ENCODE measurements around the gene HMGN1. TPM values are rescaled to one million over a fixed set of nuclear protein-coding genes. Genes with fewer than 3 reads are reported as not detected.
"Not testable (repeated sequence)": the region's sequence is repeated elsewhere in the genome, so short reads cannot be mapped to it uniquely, and the experiment has no call there.

Gene HMGN1, protein sequence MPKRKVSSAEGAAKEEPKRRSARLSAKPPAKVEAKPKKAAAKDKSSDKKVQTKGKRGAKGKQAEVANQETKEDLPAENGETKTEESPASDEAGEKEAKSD
- 100 to 1,000 TPM; 515 to 870 (median 714) TPM for polyA plus RNA-seq (ENCODE audit: insufficient read length in 4 of 4)

DNA sequence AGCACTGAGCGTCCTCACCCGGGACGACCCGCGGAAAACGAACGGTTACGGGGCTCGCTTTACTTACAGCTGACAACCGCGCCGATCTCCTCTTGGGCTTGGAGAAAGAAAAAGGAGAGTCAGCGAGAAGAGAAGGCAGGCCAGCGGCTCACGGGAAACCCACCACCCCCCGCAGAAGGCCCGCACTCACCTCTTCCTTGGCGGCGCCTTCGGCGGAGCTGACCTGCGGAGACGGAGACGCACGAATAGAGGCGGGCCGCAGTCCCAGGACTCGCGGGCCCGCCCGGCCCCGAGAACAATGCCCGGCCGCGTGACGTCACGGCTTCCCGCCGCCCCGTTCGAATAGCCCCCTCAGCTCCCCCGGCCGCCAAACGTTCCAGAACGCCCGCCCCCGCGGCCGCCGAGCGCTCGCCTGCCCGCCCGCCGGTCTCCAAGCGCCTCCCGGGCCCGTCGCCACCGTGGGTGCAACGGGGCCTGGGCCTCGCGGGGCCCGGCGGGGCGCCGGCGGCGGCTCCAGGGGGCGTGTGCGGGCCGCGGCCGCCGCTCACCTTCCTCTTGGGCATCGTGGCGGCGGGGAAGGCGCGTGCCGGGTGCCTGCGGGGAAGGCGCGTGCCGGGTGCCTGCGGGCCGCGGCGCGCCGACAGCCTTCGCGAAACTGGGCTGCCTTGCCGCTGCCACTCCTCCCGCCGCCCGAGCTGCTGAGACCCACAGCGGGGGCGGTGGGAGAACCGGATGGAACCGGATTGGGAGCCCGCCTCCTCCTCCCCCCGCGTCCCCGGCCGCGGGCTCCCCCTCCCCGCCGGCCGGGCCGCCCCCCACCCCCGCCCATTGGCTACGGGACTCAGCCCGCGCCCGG lies at the start of gene HMGN1:
Gene HMGN1, minus strand, starts transcription at position 734 of the 856 bp plus-strand sequence. Its CDS starts 171 bp downstream, at position 563.
- DNase-seq (ENCODE audit: low read depth in 4 of 4, low spot score in 3 of 4), result peak in 3 of 4 donors; percentile 81 to 82 (median 82)

DNA sequence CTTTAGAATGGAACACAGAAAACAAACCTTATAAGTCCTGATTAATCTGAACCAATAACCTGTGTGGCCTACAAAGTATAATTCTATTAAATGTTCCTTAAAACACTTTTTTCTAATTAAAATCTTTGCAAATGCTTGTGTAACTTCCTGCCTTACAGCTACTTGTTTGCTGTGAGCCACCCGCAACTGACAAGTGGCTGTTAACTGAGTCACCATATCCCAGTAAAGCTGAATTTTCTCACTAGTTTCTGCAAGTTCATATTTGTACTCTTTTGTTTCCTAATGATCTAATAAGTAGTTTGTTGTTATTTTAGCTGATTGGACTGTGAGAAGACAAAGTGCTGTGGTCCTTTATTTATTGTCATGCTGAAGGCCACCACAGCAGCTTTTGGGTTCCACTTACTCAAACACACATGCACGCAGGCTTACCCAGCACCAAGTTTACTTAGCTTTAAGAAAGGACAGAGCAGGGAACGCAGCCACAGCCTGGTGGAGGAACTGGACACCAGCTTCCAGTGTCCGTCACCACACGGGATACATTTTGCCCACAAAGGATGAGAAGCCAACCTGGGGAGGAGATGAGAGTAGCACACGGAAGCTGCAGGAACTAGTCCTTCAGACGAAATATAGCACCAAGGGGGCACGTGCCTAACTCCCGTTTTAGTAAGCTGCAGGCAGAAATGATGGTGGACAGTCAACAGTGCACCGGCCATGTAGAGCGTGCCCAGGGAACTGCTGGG lies 48.9 kb upstream of the HMGN1 start:
- DNase-seq (ENCODE audit: low read depth in 4 of 4, low spot score in 3 of 4), result no peak

DNA sequence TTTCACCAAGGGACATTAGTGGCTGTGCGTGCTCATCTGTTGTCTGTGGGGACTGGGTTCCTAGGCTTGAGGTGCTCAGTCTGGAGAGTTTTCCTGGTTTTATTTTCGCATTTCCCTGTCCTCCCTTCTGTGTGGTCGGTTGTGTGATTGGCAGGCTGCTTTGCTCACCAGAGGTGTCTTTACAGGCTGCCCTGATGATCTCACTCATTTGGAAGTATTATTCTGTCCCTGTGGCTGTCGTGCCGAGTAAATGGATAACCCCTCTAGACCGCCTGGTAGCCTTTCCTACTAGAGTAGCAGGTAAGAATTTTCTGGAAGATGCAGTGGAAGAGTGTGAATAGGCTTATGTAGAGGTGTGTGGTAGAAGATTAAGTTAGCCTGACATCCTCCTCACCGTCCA lies 44.1 kb upstream of the HMGN1 start:
- no peak for DNase-seq (ENCODE audit: low read depth in 4 of 4, low spot score in 3 of 4)

DNA sequence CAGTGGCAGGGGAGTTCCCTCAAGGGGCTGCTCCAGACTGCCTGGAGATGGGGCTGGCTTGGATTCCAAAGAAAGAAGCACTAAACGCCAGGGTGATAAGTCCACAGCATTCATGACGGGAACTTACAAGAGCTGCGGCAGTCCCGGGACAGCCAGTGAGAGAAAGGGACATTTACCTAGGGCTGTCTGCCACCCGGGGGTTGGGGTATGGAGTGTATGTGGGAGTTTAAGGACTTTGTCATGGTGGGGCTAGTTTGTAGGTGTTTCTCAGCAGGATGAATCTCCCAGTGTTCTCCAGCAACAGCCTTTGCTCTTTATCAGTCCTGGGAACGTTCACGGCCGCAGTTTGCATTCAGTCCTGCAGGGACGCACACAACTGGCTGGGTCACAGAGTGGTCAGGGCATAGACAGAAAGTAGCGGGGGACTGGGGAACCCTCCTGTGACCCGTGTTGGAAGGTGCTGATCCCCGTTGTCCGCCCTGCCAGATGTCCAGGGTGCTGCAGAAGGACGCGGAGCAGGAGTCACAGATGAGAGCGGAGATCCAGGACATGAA lies 41.4 kb upstream of the HMGN1 start:
- DNase-seq (ENCODE audit: low read depth in 4 of 4, low spot score in 3 of 4), result no peak

DNA sequence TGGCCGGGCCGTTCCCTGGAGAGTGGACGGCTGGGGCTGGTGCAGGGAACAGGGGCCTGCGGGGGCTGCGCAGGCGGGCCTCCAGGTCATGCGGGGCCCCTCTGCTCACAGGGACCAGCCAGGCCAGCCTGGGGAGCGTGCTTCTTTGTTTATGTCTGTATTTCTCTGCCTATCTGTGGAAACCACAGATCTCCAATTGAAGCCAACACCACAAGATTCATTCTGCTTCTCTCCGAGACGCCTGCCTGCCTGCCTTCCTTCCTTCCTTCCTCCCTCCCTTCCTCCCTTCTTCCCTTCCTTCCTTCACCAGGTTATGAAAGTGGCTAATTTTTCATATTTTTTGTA lies 39.9 kb upstream of the HMGN1 start:
- no peak for DNase-seq (ENCODE audit: low read depth in 4 of 4, low spot score in 3 of 4)

DNA sequence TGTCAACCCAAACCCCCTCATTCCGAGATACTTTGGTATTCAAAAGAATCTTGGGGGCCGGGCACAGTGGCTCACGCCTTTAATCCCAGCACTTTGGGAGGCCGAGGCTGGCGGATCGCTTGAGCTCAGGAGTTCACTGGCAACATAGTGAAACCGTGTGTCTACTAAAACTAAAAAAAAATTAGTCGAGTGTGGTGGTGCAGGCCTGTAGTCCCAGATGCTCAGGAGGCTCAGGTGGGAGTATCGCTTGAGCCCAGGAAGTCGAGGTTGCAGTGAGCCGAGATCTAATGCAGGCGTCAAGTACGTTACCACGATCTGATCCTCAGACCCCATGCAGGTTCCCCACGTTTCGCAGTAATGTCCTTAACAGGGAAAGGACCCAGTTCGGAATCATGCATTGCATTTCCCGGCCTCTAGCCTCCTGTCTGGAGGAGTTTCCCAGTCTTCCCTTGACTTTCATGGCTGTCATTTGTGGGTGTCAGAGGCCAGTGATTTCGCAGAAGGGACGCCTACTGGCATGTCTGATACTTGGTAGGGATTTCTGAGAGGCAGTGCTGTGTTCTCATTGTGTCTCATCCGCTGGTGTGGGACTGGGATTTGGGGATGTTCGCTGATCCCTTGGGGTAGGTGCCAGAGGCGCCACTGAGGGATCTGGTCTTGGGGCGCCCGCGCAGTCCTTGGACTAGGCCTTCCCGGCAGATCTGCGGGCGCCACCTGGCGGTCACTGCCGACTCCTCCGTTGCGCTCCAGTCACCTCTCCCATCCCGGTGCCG lies 39.3 kb upstream of the HMGN1 start:
- DNase-seq (ENCODE audit: low read depth in 4 of 4, low spot score in 3 of 4), result peak in 3 of 4 donors; percentile 61 to 72 (median 71)

DNA sequence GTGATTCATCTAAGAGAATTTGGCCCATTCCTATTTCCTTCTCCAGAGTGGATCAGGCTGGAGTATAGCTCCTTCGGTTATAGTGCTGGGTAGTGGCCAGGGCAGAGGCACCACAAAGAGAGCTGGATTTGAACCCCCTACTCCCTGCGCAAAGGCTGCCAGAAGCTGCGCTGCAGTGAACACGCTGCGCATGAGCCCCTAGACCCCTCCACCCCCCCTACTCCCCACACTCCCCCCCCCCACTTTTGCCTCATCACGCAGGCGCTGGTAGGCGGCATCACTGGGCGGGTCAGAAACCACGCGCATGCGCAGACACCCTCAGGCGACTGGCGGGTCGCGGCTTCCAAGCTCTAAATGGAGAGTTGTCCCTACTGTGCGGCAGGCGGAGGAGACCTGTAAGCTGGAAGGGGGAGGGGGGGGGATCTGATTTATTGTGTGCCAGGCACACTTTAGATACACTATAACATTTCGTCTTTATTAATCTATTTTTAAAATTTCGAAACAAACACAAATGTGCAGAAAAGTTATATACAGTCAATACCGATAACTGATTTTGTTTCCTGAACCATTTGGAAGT lies 38.7 kb upstream of the HMGN1 start:
- peak; percentile 67 to 79 (median 76) for DNase-seq (ENCODE audit: low read depth in 4 of 4, low spot score in 3 of 4)

DNA sequence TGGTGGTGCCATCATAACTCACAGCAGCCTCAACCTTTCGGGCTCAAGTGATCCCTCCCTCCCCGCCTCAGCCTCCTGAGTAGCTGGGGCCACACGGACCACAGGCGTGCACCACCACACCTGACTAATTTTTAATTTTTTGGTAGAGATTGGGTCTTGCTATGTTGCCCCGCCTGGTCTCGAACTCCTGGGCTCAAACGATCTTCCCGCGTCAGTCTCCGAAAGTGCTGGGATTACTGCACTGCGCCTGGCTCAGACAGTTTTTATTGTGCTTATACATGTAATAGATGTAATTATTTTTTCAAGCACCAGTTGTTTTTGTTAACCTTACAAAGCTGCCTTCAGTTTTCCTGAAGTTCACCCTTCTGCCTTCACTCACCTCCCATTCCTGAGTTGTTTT lies 38.0 kb upstream of the HMGN1 start:
- no peak for DNase-seq (ENCODE audit: low read depth in 4 of 4, low spot score in 3 of 4)

DNA sequence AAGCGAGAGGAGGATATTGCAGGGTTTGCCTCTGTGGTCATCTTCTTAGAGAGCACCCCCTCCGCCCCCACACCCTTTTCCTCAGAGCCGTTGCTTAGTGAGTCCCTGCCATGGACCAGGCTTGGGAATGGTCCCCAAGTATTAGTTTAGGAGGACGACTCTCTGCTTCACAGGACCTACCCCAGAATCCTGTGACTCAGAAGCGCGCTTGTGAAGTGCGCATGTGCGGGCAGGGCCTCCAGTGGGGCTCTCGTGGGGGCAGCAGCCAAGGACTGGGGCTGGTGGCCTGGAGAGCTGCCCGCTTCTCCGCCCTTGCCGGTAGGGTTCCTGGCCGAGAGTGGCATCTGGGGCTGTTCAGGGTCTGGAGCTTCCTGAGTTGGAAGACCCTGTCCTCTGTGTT lies 37.3 kb upstream of the HMGN1 start:
- DNase-seq (ENCODE audit: low read depth in 4 of 4, low spot score in 3 of 4), result no peak

DNA sequence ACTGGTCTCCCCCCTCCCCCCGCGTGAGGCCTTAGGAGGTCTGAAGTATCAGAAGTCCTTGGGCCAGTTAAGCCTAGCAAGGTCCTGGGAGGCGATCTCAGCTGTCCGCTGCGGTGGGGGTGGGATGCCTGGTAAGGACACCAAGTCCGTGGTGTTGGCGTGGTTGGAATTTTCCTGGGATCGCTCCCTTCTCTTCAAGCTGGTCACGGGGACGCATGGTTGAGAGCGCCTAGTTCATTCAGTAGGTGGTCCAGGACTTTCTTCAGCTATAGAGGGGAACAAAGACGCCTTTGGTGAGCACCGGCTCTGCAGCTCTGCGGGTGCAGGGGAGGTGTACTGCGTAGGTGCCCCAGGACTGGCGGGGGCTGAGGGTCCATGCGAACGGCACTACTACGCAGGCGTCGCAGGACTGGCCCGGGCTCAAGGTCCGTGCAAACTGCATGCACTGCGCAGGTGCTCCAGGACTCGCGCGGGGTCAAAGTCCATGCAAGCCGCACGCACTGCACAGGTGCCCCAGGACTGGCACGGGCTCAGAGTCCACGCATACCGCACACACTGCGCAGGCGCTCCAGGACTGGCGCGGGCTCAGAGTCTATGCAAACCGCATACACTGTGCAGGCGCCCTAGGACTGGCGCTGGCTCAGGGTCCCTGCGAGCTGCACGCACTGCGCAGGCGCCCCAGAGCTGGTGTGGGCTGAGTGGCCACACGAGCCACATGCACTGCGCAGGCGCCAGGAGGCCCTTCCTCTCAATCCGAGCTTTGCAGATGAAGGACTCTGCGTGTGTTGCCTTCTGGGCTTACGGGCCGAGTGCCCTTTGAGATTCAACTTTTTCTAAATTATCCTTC lies 36.6 kb upstream of the HMGN1 start:
- peak in 2 of 4 donors; percentile 59 to 73 for DNase-seq (ENCODE audit: low read depth in 4 of 4, low spot score in 3 of 4)

DNA sequence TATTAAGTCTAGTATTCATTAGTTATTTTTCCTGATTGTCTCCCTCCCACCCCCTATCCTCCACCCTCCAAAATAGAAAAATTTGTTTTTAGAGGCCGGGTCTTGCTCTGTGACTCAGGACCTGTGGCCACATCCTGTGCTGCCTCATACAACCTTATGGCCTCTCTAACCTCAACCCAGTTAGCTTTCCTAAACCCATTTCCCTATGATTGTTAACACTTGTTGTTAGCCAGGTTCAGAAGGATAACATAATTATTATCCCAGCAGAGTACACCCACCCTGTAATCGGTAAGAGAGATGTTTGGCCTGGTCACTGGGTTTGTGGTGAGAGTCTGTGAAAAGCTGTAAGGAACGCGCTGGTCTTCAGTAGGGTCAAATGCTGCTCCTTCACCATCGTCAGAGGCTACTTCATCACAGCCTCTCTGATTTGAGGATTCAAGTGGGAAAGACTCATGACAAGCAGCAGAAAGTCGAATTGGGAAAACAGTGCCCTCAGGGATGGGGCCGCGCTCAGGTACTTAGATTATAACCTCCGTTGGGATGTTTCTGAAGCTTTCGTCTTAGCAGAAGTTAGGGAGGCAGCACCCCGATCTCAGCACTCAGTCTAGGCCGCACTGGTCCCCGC lies 35.9 kb upstream of the HMGN1 start:
- no peak for DNase-seq (ENCODE audit: low read depth in 4 of 4, low spot score in 3 of 4)

DNA sequence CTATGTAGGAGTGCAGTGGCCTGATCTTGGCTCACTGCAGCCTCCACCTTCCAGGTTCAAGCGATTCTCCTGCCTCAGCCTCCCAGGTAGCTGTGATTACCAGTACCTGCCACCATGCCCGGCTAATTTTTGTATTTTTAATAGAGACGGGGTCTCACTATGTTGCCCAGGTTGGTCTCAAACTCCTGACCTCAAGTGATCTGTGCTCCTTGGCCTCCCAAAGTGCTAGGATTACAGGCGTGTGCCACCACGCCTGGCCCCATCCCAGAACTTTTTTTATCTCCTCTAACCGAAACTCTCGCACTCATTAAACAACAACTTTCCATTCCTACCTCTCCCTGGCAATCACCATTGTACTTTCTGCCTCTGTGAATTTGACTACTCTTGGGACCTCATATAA lies 33.2 kb upstream of the HMGN1 start:
- not testable (repeated sequence) for DNase-seq (ENCODE audit: low read depth in 4 of 4, low spot score in 3 of 4)

DNA sequence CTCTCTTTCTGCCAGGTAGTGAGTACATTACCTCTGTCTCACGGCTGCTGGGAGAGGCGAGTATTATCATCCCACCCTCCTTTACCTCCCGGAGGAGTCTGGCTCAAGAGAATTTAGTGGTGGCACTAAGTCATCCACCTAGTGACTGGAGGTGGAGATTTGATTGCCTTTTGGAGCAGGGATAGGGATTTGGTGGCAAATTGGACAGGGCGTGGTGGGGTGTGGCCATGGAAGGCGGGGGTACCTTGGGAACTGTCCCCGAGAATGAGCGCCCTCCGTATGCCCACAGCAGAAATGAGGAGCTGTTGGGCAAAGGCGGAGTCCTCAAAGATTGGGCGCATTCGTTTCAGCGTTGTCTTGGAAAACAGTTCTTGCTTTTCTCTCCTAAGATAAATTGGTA lies 32.1 kb upstream of the HMGN1 start:
- no peak for DNase-seq (ENCODE audit: low read depth in 4 of 4, low spot score in 3 of 4)

DNA sequence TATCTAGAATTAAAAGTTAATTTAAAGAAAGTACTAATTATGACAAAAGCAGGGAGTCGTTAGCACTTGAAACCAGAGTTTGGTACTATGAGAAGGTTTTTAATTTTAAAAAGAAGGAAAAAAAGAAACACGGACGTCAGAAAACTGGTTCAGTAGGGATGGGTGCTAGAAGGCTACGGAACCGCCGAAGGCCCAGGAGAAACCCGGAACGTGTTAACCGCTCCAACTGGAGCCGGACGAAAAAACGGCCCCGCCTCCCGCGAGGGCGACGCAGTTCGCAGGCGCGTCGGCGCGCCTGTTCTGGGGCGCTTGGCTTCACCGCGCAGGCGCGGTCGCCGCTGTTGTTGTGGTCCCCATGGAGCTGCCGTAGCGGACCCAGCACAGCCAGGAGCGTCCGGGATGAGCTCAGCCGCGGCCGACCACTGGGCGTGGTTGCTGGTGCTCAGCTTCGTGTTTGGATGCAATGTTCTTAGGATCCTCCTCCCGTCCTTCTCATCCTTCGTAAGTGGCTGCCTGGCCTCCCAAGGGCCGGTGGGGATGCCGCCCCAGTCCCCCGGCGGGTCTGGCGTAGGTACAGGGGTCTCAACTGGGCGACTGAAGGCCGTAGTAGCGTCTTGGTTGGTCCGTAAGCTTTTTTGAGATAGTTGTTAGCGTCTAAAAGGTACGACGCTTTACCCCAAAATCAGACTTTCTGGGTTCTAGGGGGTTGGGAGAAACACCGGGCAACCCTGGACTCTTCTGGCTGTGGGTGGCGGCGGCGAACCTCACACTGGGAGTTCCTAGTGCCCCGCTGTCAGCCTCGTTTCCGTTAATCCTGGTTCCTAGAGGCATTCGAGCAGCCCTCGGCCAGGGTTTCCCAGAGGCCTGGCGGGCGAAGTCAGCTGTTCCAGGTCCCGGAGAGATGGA lies 31.4 kb upstream of the HMGN1 start:
- DNase-seq (ENCODE audit: low read depth in 4 of 4, low spot score in 3 of 4), result peak; percentile 84 to 87 (median 85)

DNA sequence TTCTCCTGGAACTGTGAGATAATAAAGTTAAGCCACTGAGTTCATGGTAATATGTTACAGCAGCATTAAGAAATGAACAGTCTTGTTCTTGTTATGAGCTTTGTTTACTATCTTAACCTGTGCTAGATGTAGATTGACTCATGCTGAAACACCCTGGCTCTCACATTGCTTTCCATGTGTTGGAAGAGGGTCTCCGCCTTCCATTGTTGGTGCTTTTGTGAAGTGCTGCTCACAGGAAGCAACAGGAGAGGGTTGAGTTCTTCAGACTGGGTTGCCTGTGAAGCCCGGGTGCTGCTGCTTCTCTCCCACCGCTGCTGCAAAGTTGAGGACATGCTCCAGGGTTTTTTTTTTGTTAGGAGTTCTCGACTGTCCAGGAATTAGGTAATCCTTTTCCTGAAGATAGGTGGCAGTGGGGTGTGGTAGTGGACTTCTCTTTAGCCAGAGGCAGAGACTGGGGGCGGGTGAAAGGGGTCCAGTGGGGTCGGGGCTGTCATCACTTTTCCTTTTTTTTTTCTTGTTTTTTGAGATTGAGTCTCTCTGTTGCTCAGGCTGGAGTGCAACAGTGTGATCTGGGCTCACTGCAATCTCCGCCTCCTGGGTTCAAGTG lies 28.7 kb upstream of the HMGN1 start:
- DNase-seq (ENCODE audit: low read depth in 4 of 4, low spot score in 3 of 4), result no peak

DNA sequence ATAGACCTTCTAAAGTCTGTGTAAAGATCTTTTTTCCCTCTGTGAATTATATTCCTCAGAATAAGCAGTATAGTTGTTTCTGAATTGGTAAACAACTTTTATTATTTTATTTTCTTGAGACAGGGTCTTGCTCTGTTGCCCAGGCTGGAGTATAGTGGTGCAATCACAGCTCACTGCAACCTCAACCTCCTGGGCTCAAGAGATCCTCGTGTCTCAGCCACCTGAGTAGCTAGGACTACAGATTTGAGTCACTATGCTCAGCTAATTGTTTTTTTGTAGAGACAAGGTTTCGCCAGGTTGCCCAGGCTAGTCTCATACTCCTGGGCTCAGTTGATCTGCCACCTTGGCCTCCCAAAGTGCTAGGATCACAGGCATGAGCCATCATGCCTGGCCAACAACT lies 26.6 kb upstream of the HMGN1 start:
- DNase-seq (ENCODE audit: low read depth in 4 of 4, low spot score in 3 of 4), result no peak

DNA sequence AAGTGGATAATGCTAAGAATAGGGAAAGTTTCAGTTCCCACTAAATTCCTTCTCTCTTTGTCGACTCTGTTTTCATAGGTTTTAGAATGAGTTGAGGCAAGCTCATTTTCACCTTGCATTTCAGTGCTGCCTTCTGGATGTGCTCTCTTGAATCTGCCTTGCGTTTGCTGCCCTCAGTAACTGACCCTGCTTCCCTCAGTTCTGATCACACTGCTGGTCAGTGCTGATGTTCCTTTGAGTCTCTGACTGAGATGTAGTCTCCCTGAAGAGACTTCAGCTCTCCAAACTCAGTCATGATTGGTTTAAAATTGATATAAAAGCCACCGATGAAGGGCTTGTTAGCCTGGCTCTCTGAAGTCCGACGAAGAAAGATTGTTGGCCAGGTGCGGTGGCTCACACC lies 25.2 kb upstream of the HMGN1 start:
- no peak for DNase-seq (ENCODE audit: low read depth in 4 of 4, low spot score in 3 of 4)
